ENCODE measurements around the gene LAMA3. TPM values are rescaled to one million over a fixed set of nuclear protein-coding genes. Genes with fewer than 3 reads are reported as not detected.

Gene LAMA3
- polyA plus RNA-seq, 1 donor from 2014 or later, result 3.4 TPM

GRCh38 chr18:23701544-23702064 is 12.4 kb downstream of the LAMA3 start:
- no peaks in the 10 kb centered on the region for H4K20me1 ChIP-seq (ENCODE audit: insufficient read depth)
- no peak overlapping the region for H3K4me2 ChIP-seq (ENCODE audit: low read length)
- no peaks in the 10 kb centered on the region for H3K27me3 ChIP-seq (ENCODE audit: insufficient read depth, low read depth, low read length)
- no peaks in the 10 kb centered on the region for H3K79me2 ChIP-seq (replicated peaks; ENCODE audit: insufficient read depth, low read length)
- H3K9me3 ChIP-seq (ENCODE audit: low read length), result no peaks in the 10 kb centered on the region
- H3K4me3 ChIP-seq (ENCODE audit: low read length), result no peak overlapping the region
- no peak overlapping the region for H3K27ac ChIP-seq (ENCODE audit: low read length)
- no peak for TF ChIP-seq SMC3 (conservative IDR thresholded peaks at IDR 0.05; ENCODE audit: poor library complexity)
- no peak for TF ChIP-seq TAF1 (IDR thresholded peaks at IDR 0.05; ENCODE audit: low read depth)
- TF ChIP-seq EP300 (conservative IDR thresholded peaks at IDR 0.05; ENCODE audit: poor library complexity, severe bottlenecking), result no peak
- TF ChIP-seq CTCF (IDR thresholded peaks at IDR 0.05; ENCODE audit: poor library complexity, severe bottlenecking), result no peak
- no peak for TF ChIP-seq EZH2 (IDR thresholded peaks at IDR 0.05; ENCODE audit: borderline replicate concordance, insufficient read depth, low read length, poor library complexity, severe bottlenecking)
- no peak for TF ChIP-seq REST (IDR thresholded peaks at IDR 0.05; ENCODE audit: borderline replicate concordance)
- TF ChIP-seq MXI1 (conservative IDR thresholded peaks at IDR 0.05; ENCODE audit: poor library complexity, severe bottlenecking), result no peak
- no peak for TF ChIP-seq POLR2AphosphoS5 (IDR thresholded peaks at IDR 0.05)
- no peak for TF ChIP-seq RAD21 (conservative IDR thresholded peaks at IDR 0.05)
- H3K36me3 ChIP-seq (ENCODE audit: insufficient read depth, low read length), result no peaks in the 10 kb centered on the region
- H2AFZ ChIP-seq (ENCODE audit: low read depth, low read length), result no peak overlapping the region
- H3K9me2 ChIP-seq (ENCODE audit: insufficient read depth, low read length), result no peaks in the 10 kb centered on the region
- no peak overlapping the region for H3K9ac ChIP-seq (ENCODE audit: low read length)
- no peaks in the 10 kb centered on the region for H3F3A ChIP-seq (ENCODE audit: insufficient read depth, low read length, poor library complexity, severe bottlenecking)

GRCh38 chr18:23702606-23703005 is 13.4 kb downstream of the LAMA3 start:
- Histone ChIP-seq H3F3A (ENCODE audit: insufficient read depth, low read length, poor library complexity, severe bottlenecking) (no peaks in the 10 kb centered on the region), H2AFZ (ENCODE audit: low read depth, low read length) (no peak overlapping the region), H3K4me3 (ENCODE audit: low read length) (no peak overlapping the region), H3K9me3 (ENCODE audit: low read length) (no peaks in the 10 kb centered on the region), H3K9ac (ENCODE audit: low read length) (no peak overlapping the region), H3K27ac (ENCODE audit: low read length) (no peak overlapping the region), H3K4me2 (ENCODE audit: low read length) (no peak overlapping the region), H3K79me2 (replicated peaks; ENCODE audit: insufficient read depth, low read length) (no peaks in the 10 kb centered on the region), H4K20me1 (ENCODE audit: insufficient read depth) (no peaks in the 10 kb centered on the region), H3K9me2 (ENCODE audit: insufficient read depth, low read length) (no peaks in the 10 kb centered on the region), H3K36me3 (ENCODE audit: insufficient read depth, low read length) (no peaks in the 10 kb centered on the region), H3K27me3 (ENCODE audit: insufficient read depth, low read depth, low read length) (no peaks in the 10 kb centered on the region)
- no peak for TF ChIP-seq RAD21 (conservative IDR thresholded peaks at IDR 0.05)
- TF ChIP-seq TAF1 (IDR thresholded peaks at IDR 0.05; ENCODE audit: low read depth), result no peak
- TF ChIP-seq REST (IDR thresholded peaks at IDR 0.05; ENCODE audit: borderline replicate concordance), result no peak
- TF ChIP-seq POLR2AphosphoS5 (IDR thresholded peaks at IDR 0.05), result no peak
- no peak for TF ChIP-seq SMC3 (conservative IDR thresholded peaks at IDR 0.05; ENCODE audit: poor library complexity)
- TF ChIP-seq EP300 (conservative IDR thresholded peaks at IDR 0.05; ENCODE audit: poor library complexity, severe bottlenecking), result no peak
- TF ChIP-seq EZH2 (IDR thresholded peaks at IDR 0.05; ENCODE audit: borderline replicate concordance, insufficient read depth, low read length, poor library complexity, severe bottlenecking), result no peak
- TF ChIP-seq CTCF (IDR thresholded peaks at IDR 0.05; ENCODE audit: poor library complexity, severe bottlenecking), result no peak
